GM18870 (cell line): Measurements from ENCODE around the gene ILK.

Experiments
- ATAC-seq: cut with Tn5 transposase; IDR thresholded peaks from one replicate; pipeline ENCODE4 v1.9.1; 2021; ENCODE audit warnings: moderate library complexity; ENCODE audit not compliant: unreplicated experiment

The ILK gene

GRCh38 chr11:6619004-6619745 lies 15.6 kb downstream of the ILK start, which contains the start of gene TPP1:
TPP1 (minus strand) TSS chr11:6619422; CDS start chr11:6619400, 22 bp downstream.
- peak; percentile 98 for ATAC-seq

GRCh38 chr11:6620636-6621035 lies 17.1 kb downstream of the ILK start:
- no peak for ATAC-seq

- no peak for ATAC-seq
Measured at GRCh38 chr11:6621711-6622211, 18.2 kb downstream of the ILK start.

GRCh38 chr11:6622261-6623171 lies 18.9 kb downstream of the ILK start:
- ATAC-seq = no peak

- ATAC-seq = no peak
Measured at GRCh38 chr11:6623391-6624363, 20.1 kb downstream of the ILK start.

- no peak for ATAC-seq
Measured at GRCh38 chr11:6625156-6625831, 21.7 kb downstream of the ILK start.

- ATAC-seq = no peak
Measured at GRCh38 chr11:6625832-6626420, 22.4 kb downstream of the ILK start.

- no peak for ATAC-seq
Measured at GRCh38 chr11:6626971-6627761, 23.6 kb downstream of the ILK start.

GRCh38 chr11:6627762-6628241 lies 24.2 kb downstream of the ILK start:
- ATAC-seq = peak; percentile 86

- no peak for ATAC-seq
Measured at GRCh38 chr11:6628526-6628925, 25.0 kb downstream of the ILK start.

- ATAC-seq = no peak
Measured at GRCh38 chr11:6629573-6629891, 26.0 kb downstream of the ILK start.

- ATAC-seq = no peak
Measured at GRCh38 chr11:6629892-6630631, 26.5 kb downstream of the ILK start.

GRCh38 chr11:6630632-6631291 lies 27.2 kb downstream of the ILK start:
- no peak for ATAC-seq

GRCh38 chr11:6631361-6631890 lies 27.9 kb downstream of the ILK start:
- ATAC-seq = no peak

- ATAC-seq = no peak
Measured at GRCh38 chr11:6632116-6633073, 28.8 kb downstream of the ILK start.
